GM23248 (cell line): Measurements from ENCODE around the gene PHF21B. TPM values are rescaled to one million over a fixed set of nuclear protein-coding genes. Genes with fewer than 3 reads are reported as not detected.
A peak's percentile ranks its signal among the peaks of the same experiment; 100 is the strongest.

Source experiments
- DNase-seq: peaks from one replicate; pipeline ENCODE4 v3.0.0-alpha.2; 2015
- H2AFZ ChIP-seq: fragments of 200-600 bp; sonication (generic); 2 replicates; pipeline ENCODE4 v1.6.1; 2016; ENCODE audit warnings: antibody characterized with exemption
- H3F3A ChIP-seq: fragments of 200-600 bp; sonication (generic); 2 replicates; pipeline ENCODE4 v1.6.1; 2016; ENCODE audit warnings: mild to moderate bottlenecking, antibody characterized with exemption, mixed run types; ENCODE audit not compliant: insufficient read depth
- H3K27ac ChIP-seq: fragments of 200-600 bp; sonication (generic); 2 replicates; pipeline ENCODE4 v1.5.1; 2016; ENCODE audit warnings: mild to moderate bottlenecking
- H3K27me3 ChIP-seq: fragments of 200-600 bp; sonication (generic); replicated peaks from 2 replicates; pipeline ENCODE4 v1.6.1; 2016; ENCODE audit warnings: mild to moderate bottlenecking; ENCODE audit not compliant: insufficient read depth
- H3K36me3 ChIP-seq: fragments of 200-600 bp; sonication (generic); 2 replicates; pipeline ENCODE4 v1.6.1; 2016; ENCODE audit warnings: low read depth, mild to moderate bottlenecking
- H3K4me1 ChIP-seq: fragments of 200-600 bp; sonication (generic); 2 replicates; pipeline ENCODE4 v1.6.1; 2016; ENCODE audit warnings: mild to moderate bottlenecking; ENCODE audit not compliant: insufficient read depth
- H3K4me2 ChIP-seq: fragments of 200-600 bp; sonication (generic); one replicate; pipeline ENCODE4 v1.6.1; 2016; ENCODE audit warnings: mild to moderate bottlenecking; ENCODE audit not compliant: unreplicated experiment
- H3K4me3 ChIP-seq: fragments of 200-600 bp; sonication (generic); 2 replicates; pipeline ENCODE4 v1.5.1; 2016; ENCODE audit warnings: mild to moderate bottlenecking
- H3K79me2 ChIP-seq: fragments of 200-600 bp; sonication (generic); 2 replicates; pipeline ENCODE4 v1.6.1; 2016; ENCODE audit warnings: mild to moderate bottlenecking; ENCODE audit not compliant: insufficient read depth
- H3K9ac ChIP-seq: fragments of 200-600 bp; sonication (generic); 2 replicates; pipeline ENCODE4 v1.6.1; 2016; ENCODE audit warnings: mild to moderate bottlenecking
- H3K9me2 ChIP-seq: fragments of 200-600 bp; sonication (generic); 2 replicates; pipeline ENCODE4 v1.6.1; 2016; ENCODE audit warnings: mixed run types, mild to moderate bottlenecking, moderate library complexity; ENCODE audit not compliant: insufficient read depth
- H3K9me3 ChIP-seq: fragments of 200-600 bp; sonication (generic); one replicate; pipeline ENCODE4 v1.6.1; 2017; ENCODE audit warnings: low read depth
- H4K20me1 ChIP-seq: fragments of 200-600 bp; sonication (generic); 2 replicates; pipeline ENCODE4 v1.6.0; 2016; ENCODE audit not compliant: insufficient read depth
- EZH2 ChIP-seq: fragments of 200-600 bp; sonication (generic); IDR thresholded peaks from 2 replicates; pipeline ENCODE4 v1.6.1; 2018; ENCODE audit warnings: antibody characterized with exemption, mild to moderate bottlenecking; ENCODE audit not compliant: insufficient read depth, poor library complexity, severe bottlenecking
- EZH2phosphoT487 ChIP-seq: fragments of 200-600 bp; sonication (generic); IDR thresholded peaks from 2 replicates; pipeline ENCODE4 v1.6.1; 2018; ENCODE audit warnings: antibody characterized with exemption, moderate library complexity, mild to moderate bottlenecking, low read depth; ENCODE audit not compliant: insufficient read depth
- WGBS, 2 experiments: methylation state at CpG; one replicate each; pipeline ENCODE4 v1.1.6; 2015 to 2017; ENCODE audit warnings: low lambda C conversion rate in 2 of 2, low coverage in 1 of 2; ENCODE audit errors: missing lambda C conversion rate in 2 of 2; 5-methylcytosine and 5-hydroxymethylcytosine counted together
- in situ Hi-C: fragments of 300-500 bp; cut with MboI; formaldehyde crosslinking; loops from 2 replicates; pipeline ENCODE4 v1.15.0; 2020
- polyA plus RNA-seq: library from polyadenylated mRNA; unstranded; fragments of >200 nt; fragmentation: Nextera tagmentation; extraction: Ambion mirVana; gene quantifications from 2 replicates; pipeline ENCODE4 v1.2.1, GENCODE V29; 2016
- total RNA-seq: library from RNA; depleted of rRNA; stranded (reverse); fragments of >200 nt; shearing (Covaris generic); gene quantifications from 2 replicates; pipeline ENCODE4 v1.2.3, GENCODE V29; 2014

Gene PHF21B
- total and polyA plus RNA-seq, 2 experiments from 2014 or later: not detected

GRCh38 chr22:44968736-44969135 is 41.1 kb downstream of the PHF21B start:
- no peak overlapping the region for H3K4me3 ChIP-seq

GRCh38 chr22:44965171-44965570 is 44.6 kb downstream of the PHF21B start:
- no peak for DNase-seq
- no peaks in the 10 kb centered on the region for H4K20me1 ChIP-seq
- no peaks in the 10 kb centered on the region for H3F3A ChIP-seq
- no peak overlapping the region for H3K4me3 ChIP-seq
- no peak overlapping the region for H2AFZ ChIP-seq
- in situ Hi-C loops: no loop called here
- H3K9me2 ChIP-seq: no peaks in the 10 kb centered on the region
- no peaks in the 10 kb centered on the region for H3K9me3 ChIP-seq
- H3K4me1 ChIP-seq: no peaks in the 10 kb centered on the region
- H3K27me3 ChIP-seq: peaks cover 16% of the 10 kb centered on the region; the same call in 1 of the 2 replicates
- TF ChIP-seq EZH2 (no peak), EZH2phosphoT487 (no peak)
- no peak overlapping the region for H3K27ac ChIP-seq
- no peaks in the 10 kb centered on the region for H3K36me3 ChIP-seq
- H3K4me2 ChIP-seq: no peak overlapping the region
- no peaks in the 10 kb centered on the region for H3K79me2 ChIP-seq
- no peak overlapping the region for H3K9ac ChIP-seq
- WGBS, 2 experiments: 47 to 51% methylated on average over 5 to 6 of the region's 6 CpGs

More at GRCh38 chr22:44968736-44969135, 41.1 kb downstream of the PHF21B start:
- Histone ChIP-seq H3K27ac (no peak overlapping the region), H3K36me3 (no peaks in the 10 kb centered on the region), H3F3A (no peaks in the 10 kb centered on the region), H3K4me2 (no peak overlapping the region), H3K9me2 (no peaks in the 10 kb centered on the region), H3K9me3 (no peaks in the 10 kb centered on the region), H3K79me2 (no peaks in the 10 kb centered on the region), H3K9ac (no peak overlapping the region), H3K4me1 (no peaks in the 10 kb centered on the region), H3K27me3 (0 out of 2 replicates have a peak, but pooled peaks cover 6% of the 10 kb centered on the region), H2AFZ (no peak overlapping the region), H4K20me1 (no peaks in the 10 kb centered on the region)
- in situ Hi-C loops: no loop called here
- no peak for TF ChIP-seq EZH2
- no peak for TF ChIP-seq EZH2phosphoT487
- WGBS, 2 experiments: 53 to 61% methylated on average over 7 of the region's 7 CpGs
- DNase-seq: peak; percentile 6

- 58 to 68% methylated on average over 6 of the region's 6 CpGs for WGBS, 2 experiments
- Histone ChIP-seq H3K4me2 (no peak overlapping the region), H3F3A (no peaks in the 10 kb centered on the region), H3K9ac (no peak overlapping the region), H3K4me1 (no peaks in the 10 kb centered on the region), H3K27me3 (peaks cover 21% of the 10 kb centered on the region; the same call in 1 of the 2 replicates), H3K36me3 (no peaks in the 10 kb centered on the region), H3K9me2 (no peaks in the 10 kb centered on the region), H2AFZ (no peak overlapping the region), H3K4me3 (no peak overlapping the region), H4K20me1 (no peaks in the 10 kb centered on the region), H3K27ac (no peak overlapping the region), H3K9me3 (no peaks in the 10 kb centered on the region), H3K79me2 (no peaks in the 10 kb centered on the region)
- in situ Hi-C loops: no loop called here
- no peak for DNase-seq
- TF ChIP-seq EZH2phosphoT487: no peak
- no peak for TF ChIP-seq EZH2
Measured at GRCh38 chr22:44964722-44965078, 45.1 kb downstream of the PHF21B start.

GRCh38 chr22:44963832-44964721 is 45.7 kb downstream of the PHF21B start:
- no peaks in the 10 kb centered on the region for H3F3A ChIP-seq
- no peak overlapping the region for H3K27ac ChIP-seq
- no peaks in the 10 kb centered on the region for H3K9me2 ChIP-seq
- H3K9me3 ChIP-seq: no peaks in the 10 kb centered on the region
- no peak for TF ChIP-seq EZH2
- TF ChIP-seq EZH2phosphoT487: no peak
- no peaks in the 10 kb centered on the region for H3K79me2 ChIP-seq
- H4K20me1 ChIP-seq: no peaks in the 10 kb centered on the region
- no peak overlapping the region for H3K9ac ChIP-seq
- H3K4me1 ChIP-seq: no peaks in the 10 kb centered on the region
- peaks cover 24% of the 10 kb centered on the region; the same call in 1 of the 2 replicates for H3K27me3 ChIP-seq
- no peak for DNase-seq
- H2AFZ ChIP-seq: no peak overlapping the region
- H3K36me3 ChIP-seq: no peaks in the 10 kb centered on the region
- in situ Hi-C loops: no loop called here
- WGBS, 2 experiments: 51 to 53% methylated on average over 20 of the region's 20 CpGs
- H3K4me2 ChIP-seq: no peak overlapping the region
- H3K4me3 ChIP-seq: no peak overlapping the region
